HCT116 (cell line): ENCODE measurements around the gene EGFR. TPM values are rescaled to one million over a fixed set of nuclear protein-coding genes. Genes with fewer than 3 reads are reported as not detected.

Experiments
- ATAC-seq: fragments of 200-7000 bp; cut with Tn5 transposase; 2 replicates; pipeline ENCODE4 v1.9.1; 2020; ENCODE audit warnings: mild to moderate bottlenecking, moderate library complexity
- BruUV-seq: library from RNA; stranded (reverse); fragments of 400-500 nt; replicated peaks from 2 replicates; lab custom pipeline; 2021; lab: Mats Ljungman, UMichigan
- CTCF ChIA-PET: fragments of 300-600 bp; sonication (Branson Sonifier 250); formaldehyde crosslinking; loops from one replicate; lab custom pipeline; 2021; ENCODE audit warnings: antibody characterized with exemption; lab: Charles Lee
- POLR2A ChIA-PET: fragments of 300-600, 350-600 bp; sonication (Branson Sonifier 250); formaldehyde crosslinking; loops from one replicate; lab custom pipeline; 2021; ENCODE audit warnings: antibody characterized with exemption; lab: Charles Lee
- RAD21 ChIA-PET, 2 experiments: fragments of 300-600 bp; sonication (Branson Sonifier 250); formaldehyde crosslinking; loops; one replicate each; lab custom pipeline; 2023; ENCODE audit warnings: low total read pairs in 2 of 2; ENCODE audit not compliant: uncharacterized antibody in 2 of 2, unreplicated experiment in 2 of 2, low non-redundant PET in 1 of 2; lab: Charles Lee
- DNase-seq: peaks from one replicate; pipeline ENCODE4 v3.0.0-alpha.2; 2010; ENCODE audit warnings: low read depth, low spot score
- H2AFZ ChIP-seq: fragments of 200-600 bp; shearing (Covaris generic), sonication (generic); 2 replicates; pipeline ENCODE4 v1.6.1; 2017; ENCODE audit warnings: low read depth, mixed run types, mixed read lengths, antibody characterized with exemption, low read length; ENCODE audit not compliant: poor library complexity, severe bottlenecking
- H3K27ac ChIP-seq: 2 replicates; pipeline ENCODE4 v1.5.1; 2012; ENCODE audit warnings: low read depth, low read length
- H3K27me3 ChIP-seq: fragments of 200-600 bp; sonication (generic); 2 replicates; pipeline ENCODE4 v1.6.1; 2016; ENCODE audit warnings: mixed run types, low read length, mixed read lengths; ENCODE audit not compliant: insufficient read depth
- H3K36me3 ChIP-seq, 2 experiments: fragments of 200-500 bp in 1 of 2; fragments of 200-600 bp in 1 of 2; sonication (Bioruptor generic) in 1 of 2; sonication (generic) in 1 of 2; 2 replicates each; pipeline versions ENCODE4 v1.5.1 to v1.6.1; 2014 to 2016; ENCODE audit warnings: low read length in 2 of 2, inconsistent platforms in 1 of 2, mixed read lengths in 1 of 2, mixed run types in 1 of 2; ENCODE audit not compliant: insufficient read depth in 2 of 2, control insufficient read depth in 1 of 2
- H3K4me1 ChIP-seq, 2 experiments: fragments of 200-600 bp in 1 of 2; sonication (generic) in 1 of 2; 2 replicates each; pipeline versions ENCODE4 v1.5.1 to v1.6.1; 2012 to 2017; ENCODE audit warnings: low read length in 2 of 2, inconsistent platforms in 1 of 2, mild to moderate bottlenecking in 1 of 2, mixed read lengths in 1 of 2, mixed run types in 1 of 2, moderate library complexity in 1 of 2; ENCODE audit not compliant: insufficient read depth in 2 of 2, control insufficient read depth in 1 of 2
- H3K4me2 ChIP-seq: fragments of 200-600 bp; sonication (generic); 2 replicates; pipeline ENCODE4 v1.6.1; 2017; ENCODE audit warnings: mixed run types, low read length, mixed read lengths
- H3K4me3 ChIP-seq, 2 experiments: fragments of 200-600 bp in 1 of 2; sonication (generic) in 1 of 2; replicated peaks in 1 of 2; 2 replicates each; pipeline ENCODE4 v1.5.1; 2011 to 2016; ENCODE audit warnings: low read length in 2 of 2, control low read depth in 1 of 2, low read depth in 1 of 2, mild to moderate bottlenecking in 1 of 2, mixed read lengths in 1 of 2, mixed run types in 1 of 2
- H3K79me2 ChIP-seq: fragments of 200-600 bp; sonication (generic); 2 replicates; pipeline ENCODE4 v1.6.1; 2017; ENCODE audit warnings: mild to moderate bottlenecking, mixed run types, low read length, moderate library complexity, mixed read lengths; ENCODE audit not compliant: insufficient read depth
- H3K9ac ChIP-seq: fragments of 200-600 bp; sonication (generic); 2 replicates; pipeline ENCODE4 v1.6.1; 2016; ENCODE audit warnings: low read length, mixed read lengths
- H3K9me2 ChIP-seq: fragments of 200-600 bp; sonication (generic), shearing (Covaris generic); 2 replicates; pipeline ENCODE4 v1.6.1; 2017; ENCODE audit warnings: mixed run types, mild to moderate bottlenecking, moderate library complexity; ENCODE audit not compliant: insufficient read depth
- H3K9me3 ChIP-seq, 2 experiments: fragments of 200-500 bp in 1 of 2; fragments of 200-600 bp in 1 of 2; sonication (Bioruptor generic) in 1 of 2; sonication (generic) in 1 of 2; 2 replicates each; pipeline ENCODE4 v1.6.1; 2014 to 2017; ENCODE audit warnings: low read length in 2 of 2, mixed read lengths in 2 of 2, inconsistent platforms in 1 of 2, low read depth in 1 of 2, mild to moderate bottlenecking in 1 of 2, mixed run types in 1 of 2, moderate library complexity in 1 of 2; ENCODE audit not compliant: control insufficient read depth in 1 of 2, insufficient read depth in 1 of 2
- H4K20me1 ChIP-seq: fragments of 200-600 bp; sonication (generic), shearing (Covaris generic); 2 replicates; pipeline ENCODE4 v1.6.1; 2017; ENCODE audit warnings: mixed run types, mild to moderate bottlenecking, moderate library complexity; ENCODE audit not compliant: insufficient read depth
- EZH2phosphoT487 ChIP-seq: fragments of 200-600 bp; IDR thresholded peaks from 2 replicates; pipeline ENCODE4 v1.6.1; 2018; ENCODE audit warnings: antibody characterized with exemption, borderline replicate concordance
- FOSL1 ChIP-seq: IDR thresholded peaks from 2 replicates; pipeline ENCODE4 v1.6.1; 2012; ENCODE audit warnings: low read depth
- RAD21 ChIP-seq: IDR thresholded peaks from 2 replicates; pipeline ENCODE4 v1.6.1; 2012; ENCODE audit warnings: low read depth, mild to moderate bottlenecking
- SIN3A ChIP-seq: IDR thresholded peaks from 2 replicates; pipeline ENCODE4 v1.6.1; 2012; ENCODE audit warnings: low read depth
- SRF ChIP-seq: IDR thresholded peaks from 2 replicates; pipeline ENCODE4 v1.6.1; 2012; ENCODE audit warnings: low read depth
- intact Hi-C: fragments of 100-400 bp; cut with micrococcal nuclease; formaldehyde crosslinking; loops from 2 replicates; pipeline ENCODE4 v1.10.0; 2022
- total RNA-seq: library from RNA; stranded (reverse); gene quantifications from one replicate; pipeline ENCODE4 v1.2.1, GENCODE V29; 2021; ENCODE audit not compliant: unreplicated experiment

EGFR gene
- total RNA-seq, 1 experiment from 2014 or later = 71.5 TPM

DNA sequence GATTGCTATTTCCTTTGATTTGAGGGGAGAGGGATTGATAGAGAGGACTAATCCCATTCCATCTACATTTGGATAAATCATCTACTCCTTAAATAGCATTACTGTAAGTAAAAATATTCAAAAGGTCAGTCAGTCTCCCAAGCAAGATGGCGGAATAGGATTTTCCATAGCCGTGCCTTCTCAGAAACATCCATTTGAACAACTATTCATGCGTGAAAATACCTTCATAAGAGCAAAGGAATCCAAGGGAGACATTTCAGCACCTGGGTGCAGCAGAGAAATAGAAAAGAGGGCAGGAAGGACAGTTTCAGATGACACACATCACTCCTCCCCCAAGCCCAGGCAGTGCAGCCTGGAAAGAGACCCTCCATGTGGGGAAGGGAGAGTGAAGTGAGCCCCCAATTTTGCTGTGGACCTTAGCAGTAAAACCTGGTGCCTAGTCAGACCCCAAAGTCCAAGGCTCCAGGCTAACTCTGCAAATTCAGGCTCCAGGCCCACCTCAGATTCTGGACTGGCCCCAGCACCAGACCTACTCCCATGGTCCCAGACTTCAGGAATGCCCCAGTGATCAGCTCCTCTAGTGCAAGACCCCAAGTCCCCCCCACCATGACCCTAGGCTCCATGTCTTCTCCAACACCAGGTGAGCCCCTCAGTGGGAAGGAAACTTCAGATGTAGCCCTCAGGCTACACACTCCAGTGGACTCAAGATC, 242.0 kb downstream of the EGFR start:
- ChIA-PET CTCF (no interaction called here), POLR2A (no interaction called here), RAD21 (no interaction called here)
- Histone ChIP-seq H3K9ac (no peak overlapping the region), H3K9me2 (no peaks in the 10 kb centered on the region), H4K20me1 (no peaks in the 10 kb centered on the region), H3K27ac (no peak overlapping the region), H3K4me2 (no peak overlapping the region), H3K27me3 (no peaks in the 10 kb centered on the region), H3K4me1 (peaks cover 0 to 2% of the 10 kb centered on the region in 2 experiments; a peak in 1 of 4 replicates), H3K9me3 (no peaks in the 10 kb centered on the region), H2AFZ (no peak overlapping the region), H3K4me3 (no peak overlapping the region), H3K79me2 (no peaks in the 10 kb centered on the region), H3K36me3 (no peaks in the 10 kb centered on the region)
- intact Hi-C loops = no loop called here
- no TSS peak for BruUV-seq
- DNase-seq (no peak), ATAC-seq (no peak)
- TF ChIP-seq SIN3A = no peak
- no peak for TF ChIP-seq SRF
- no peak for TF ChIP-seq RAD21
- no peak for TF ChIP-seq FOSL1
- TF ChIP-seq EZH2phosphoT487 = no peak
